Osteocyte (in vitro differentiated cells): ENCODE results near the gene MRTFA. TPM values are rescaled to one million over a fixed set of nuclear protein-coding genes. Genes with fewer than 3 reads are reported as not detected.

ENCODE experiments used
- DNase-seq: peaks from one replicate; pipeline ENCODE4 v3.0.0; 2021; ENCODE audit warnings: mixed read lengths; ENCODE audit not compliant: unreplicated experiment; ENCODE audit errors: extremely low spot score
- H3K27ac Mint-ChIP-seq: one replicate; pipeline ENCODE4 v1.8.0; 2021; ENCODE audit warnings: mild to moderate bottlenecking, mixed read lengths; ENCODE audit not compliant: unreplicated experiment
- H3K27me3 Mint-ChIP-seq: one replicate; pipeline ENCODE4 v1.8.0; 2021; ENCODE audit warnings: mixed read lengths; ENCODE audit not compliant: unreplicated experiment
- H3K36me3 Mint-ChIP-seq: one replicate; pipeline ENCODE4 v1.8.0; 2021; ENCODE audit warnings: mixed read lengths; ENCODE audit not compliant: unreplicated experiment
- H3K4me1 Mint-ChIP-seq: one replicate; pipeline ENCODE4 v1.8.0; 2021; ENCODE audit warnings: mixed read lengths; ENCODE audit not compliant: unreplicated experiment
- H3K4me3 Mint-ChIP-seq: one replicate; pipeline ENCODE4 v1.8.0; 2021; ENCODE audit warnings: mild to moderate bottlenecking, moderate library complexity, mixed read lengths; ENCODE audit not compliant: unreplicated experiment
- H3K9me3 Mint-ChIP-seq: one replicate; pipeline ENCODE4 v1.8.0; 2021; ENCODE audit warnings: mixed read lengths; ENCODE audit not compliant: unreplicated experiment
- total RNA-seq: library from RNA; stranded (reverse); gene quantifications from 2 replicates; pipeline ENCODE4 v1.2.1, GENCODE V29; 2021
- TF ChIP-seq, protein P1 (sequence below): fragments of 200-600 bp; sonication (generic); IDR thresholded peaks from 2 replicates; pipeline ENCODE4 v1.5.0; 2021; ENCODE audit warnings: antibody characterized with exemption, mild to moderate bottlenecking, moderate library complexity

Gene MRTFA
- total RNA-seq, 1 donor from 2014 or later = 59.0 TPM

DNA sequence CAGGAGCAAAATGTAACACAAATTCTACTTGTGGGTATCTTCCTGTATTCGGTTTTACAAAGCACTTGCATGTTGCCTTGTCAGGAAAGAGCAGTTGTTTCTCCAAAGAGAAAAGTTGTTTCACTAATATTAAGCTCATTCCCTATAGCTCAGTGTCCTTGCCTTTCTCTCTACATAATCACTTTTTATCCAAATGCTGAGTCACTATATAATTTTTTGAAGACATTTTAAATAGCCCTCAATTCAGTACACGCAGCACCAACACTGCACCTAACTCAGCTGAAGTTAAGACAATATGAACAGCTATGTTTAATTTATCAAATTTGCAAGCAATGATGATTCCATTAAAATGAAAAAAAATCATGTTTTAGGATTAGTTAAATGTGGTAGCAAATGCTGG is 14.5 kb upstream of the MRTFA start:
- H3K27ac Mint-ChIP-seq = peak overlapping the region; percentile 94
- TF ChIP-seq, protein P1, sequence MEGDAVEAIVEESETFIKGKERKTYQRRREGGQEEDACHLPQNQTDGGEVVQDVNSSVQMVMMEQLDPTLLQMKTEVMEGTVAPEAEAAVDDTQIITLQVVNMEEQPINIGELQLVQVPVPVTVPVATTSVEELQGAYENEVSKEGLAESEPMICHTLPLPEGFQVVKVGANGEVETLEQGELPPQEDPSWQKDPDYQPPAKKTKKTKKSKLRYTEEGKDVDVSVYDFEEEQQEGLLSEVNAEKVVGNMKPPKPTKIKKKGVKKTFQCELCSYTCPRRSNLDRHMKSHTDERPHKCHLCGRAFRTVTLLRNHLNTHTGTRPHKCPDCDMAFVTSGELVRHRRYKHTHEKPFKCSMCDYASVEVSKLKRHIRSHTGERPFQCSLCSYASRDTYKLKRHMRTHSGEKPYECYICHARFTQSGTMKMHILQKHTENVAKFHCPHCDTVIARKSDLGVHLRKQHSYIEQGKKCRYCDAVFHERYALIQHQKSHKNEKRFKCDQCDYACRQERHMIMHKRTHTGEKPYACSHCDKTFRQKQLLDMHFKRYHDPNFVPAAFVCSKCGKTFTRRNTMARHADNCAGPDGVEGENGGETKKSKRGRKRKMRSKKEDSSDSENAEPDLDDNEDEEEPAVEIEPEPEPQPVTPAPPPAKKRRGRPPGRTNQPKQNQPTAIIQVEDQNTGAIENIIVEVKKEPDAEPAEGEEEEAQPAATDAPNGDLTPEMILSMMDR = no peak
- H3K4me3 Mint-ChIP-seq = peak overlapping the region; percentile 83
- no peaks in the 10 kb centered on the region for H3K36me3 Mint-ChIP-seq
- no peaks in the 10 kb centered on the region for H3K9me3 Mint-ChIP-seq
- H3K4me1 Mint-ChIP-seq = peaks cover 36% of the 10 kb centered on the region
- no peaks in the 10 kb centered on the region for H3K27me3 Mint-ChIP-seq
- DNase-seq = no peak

DNA sequence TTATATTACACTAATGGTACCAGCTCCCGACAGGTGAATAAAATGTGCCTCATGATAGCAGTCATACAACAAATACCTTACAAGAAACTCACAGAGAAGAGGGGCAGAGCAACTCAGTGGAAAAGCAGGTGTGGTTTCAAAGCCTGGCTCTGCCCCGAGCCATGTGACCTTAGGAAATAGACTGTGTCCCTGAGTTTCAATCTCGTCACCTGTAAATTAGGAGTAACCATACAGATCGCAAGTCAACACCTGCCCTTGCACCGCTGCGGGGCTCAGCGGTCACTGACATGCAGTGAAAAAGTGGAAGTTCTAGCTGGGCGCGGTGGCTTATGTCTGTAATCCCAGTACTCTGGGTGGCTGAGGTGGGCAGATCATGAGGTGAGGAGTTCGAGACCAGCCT is 11.9 kb upstream of the MRTFA start:
- TF ChIP-seq, protein P1 = no peak
- no peaks in the 10 kb centered on the region for H3K27me3 Mint-ChIP-seq
- H3K27ac Mint-ChIP-seq = no peak overlapping the region
- H3K9me3 Mint-ChIP-seq = no peaks in the 10 kb centered on the region
- H3K36me3 Mint-ChIP-seq = no peaks in the 10 kb centered on the region
- H3K4me1 Mint-ChIP-seq = peaks cover 27% of the 10 kb centered on the region
- H3K4me3 Mint-ChIP-seq = no peak overlapping the region
- no peak for DNase-seq

DNA sequence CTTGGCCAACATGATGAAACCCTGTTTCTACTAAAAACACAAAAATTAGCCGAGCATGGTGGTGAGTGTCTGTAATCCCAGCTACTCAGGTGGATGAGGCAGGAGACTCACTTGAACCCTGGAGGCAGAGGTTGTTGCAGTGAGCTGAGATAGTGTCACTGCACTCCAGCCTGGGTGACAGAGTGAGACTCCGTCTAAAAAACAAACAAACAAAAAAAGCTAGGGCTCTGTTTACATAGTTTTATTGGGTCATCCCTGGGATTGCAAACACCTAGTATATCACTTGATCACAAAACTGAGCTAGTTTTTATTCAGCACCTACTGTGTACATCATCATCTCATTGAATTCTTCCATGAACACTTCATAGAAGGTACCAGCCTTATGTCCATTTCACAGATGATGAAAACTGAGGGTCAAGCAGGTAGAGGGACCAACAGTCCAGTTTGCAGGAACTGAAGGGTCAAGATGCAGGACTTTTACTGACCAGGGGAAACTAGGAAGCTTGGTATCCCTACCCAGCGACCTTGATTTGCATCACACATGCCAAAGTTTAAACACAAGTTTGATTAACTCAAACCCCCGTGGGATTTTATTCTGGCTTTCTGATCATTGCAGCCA is 9.2 kb upstream of the MRTFA start:
- DNase-seq = no peak
- no peaks in the 10 kb centered on the region for H3K9me3 Mint-ChIP-seq
- H3K36me3 Mint-ChIP-seq = no peaks in the 10 kb centered on the region
- TF ChIP-seq, protein P1 = no peak
- no peak overlapping the region for H3K27ac Mint-ChIP-seq
- peaks cover 7% of the 10 kb centered on the region for H3K4me1 Mint-ChIP-seq
- H3K4me3 Mint-ChIP-seq = no peak overlapping the region
- no peaks in the 10 kb centered on the region for H3K27me3 Mint-ChIP-seq

DNA sequence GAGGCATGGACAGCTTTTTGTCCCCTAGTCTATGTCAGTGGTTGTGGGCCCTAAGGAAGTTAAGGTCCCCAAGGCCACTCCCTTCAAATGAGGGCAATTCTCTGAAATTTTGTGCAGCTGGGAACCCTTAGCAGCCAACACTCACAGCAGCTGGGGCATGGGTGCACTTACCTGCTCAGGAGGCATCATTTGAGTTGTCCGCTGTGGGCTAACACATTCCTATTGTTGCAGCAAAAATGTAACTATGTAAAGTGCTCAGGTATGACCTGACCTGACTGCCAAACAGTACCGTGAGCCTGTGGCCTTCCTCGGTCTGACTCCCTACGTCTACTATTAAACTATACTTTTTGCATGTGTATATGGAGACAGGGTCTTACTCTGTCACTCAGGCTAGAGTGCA is 5.8 kb upstream of the MRTFA start:
- Mint-ChIP-seq H3K9me3 (no peaks in the 10 kb centered on the region), H3K27me3 (no peaks in the 10 kb centered on the region), H3K27ac (no peak overlapping the region), H3K4me1 (peaks cover 11% of the 10 kb centered on the region), H3K4me3 (no peak overlapping the region), H3K36me3 (no peaks in the 10 kb centered on the region)
- TF ChIP-seq, protein P1 = no peak
- DNase-seq = no peak

DNA sequence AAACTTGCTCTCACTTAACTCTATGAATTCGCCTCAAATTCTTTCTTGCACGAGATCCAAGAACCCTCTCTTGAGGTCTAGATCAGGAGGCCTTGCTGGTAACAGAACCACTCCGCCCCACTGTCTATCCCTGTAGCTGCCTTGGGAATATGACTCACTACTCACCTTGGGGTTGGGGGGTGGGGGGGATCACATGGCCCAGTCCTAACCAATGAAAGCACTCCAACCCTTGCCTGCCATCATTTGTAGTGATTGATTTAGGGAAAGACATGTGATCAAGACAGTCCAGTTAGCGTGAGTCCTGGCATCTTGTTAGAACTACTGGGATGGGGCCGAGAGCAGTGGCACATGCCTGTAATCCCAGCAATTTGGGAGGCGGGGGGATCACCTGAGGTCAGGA is 4.8 kb upstream of the MRTFA start:
- Mint-ChIP-seq H3K27me3 (no peaks in the 10 kb centered on the region), H3K9me3 (no peaks in the 10 kb centered on the region), H3K27ac (no peak overlapping the region), H3K36me3 (no peaks in the 10 kb centered on the region), H3K4me1 (peaks cover 9% of the 10 kb centered on the region), H3K4me3 (no peak overlapping the region)
- DNase-seq = no peak
- TF ChIP-seq, protein P1 = no peak
